NCI-H187 (cell line): ENCODE results near the gene LRP1.
"Not testable (repeated sequence)": the region's sequence is repeated elsewhere in the genome, so short reads cannot be mapped to it uniquely, and the experiment has no call there.

Experiments
- DNase-seq, 2 experiments: peaks; one replicate each; lab custom pipeline; 2025; lab: John Stamatoyannopoulos, UW

The LRP1 gene

GRCh38 chr12:57112492-57113294, 15.6 kb upstream of the LRP1 start:
- no peak for DNase-seq

GRCh38 chr12:57116580-57117281, 11.6 kb upstream of the LRP1 start:
- DNase-seq, result no peak

GRCh38 chr12:57118711-57119271, 9.5 kb upstream of the LRP1 start:
- no peak for DNase-seq

GRCh38 chr12:57119294-57120085, 8.8 kb upstream of the LRP1 start:
- no peak for DNase-seq

- not testable (repeated sequence) for DNase-seq
Observed at GRCh38 chr12:57120718-57121117, 7.6 kb upstream of the LRP1 start.

- DNase-seq, result no peak
Observed at GRCh38 chr12:57123813-57124212, 4.5 kb upstream of the LRP1 start.

- peak; percentile 39 to 56 for DNase-seq
Observed at GRCh38 chr12:57124261-57124877, 3.9 kb upstream of the LRP1 start.

GRCh38 chr12:57126061-57126460, 2.2 kb upstream of the LRP1 start:
- DNase-seq, result no peak

- DNase-seq, result no peak
Observed at GRCh38 chr12:57126561-57126960, 1.7 kb upstream of the LRP1 start.

- peak in 1 of 2 experiments; percentile 12 for DNase-seq
Observed at GRCh38 chr12:57127101-57127725, 1.1 kb upstream of the LRP1 start.

- no peak for DNase-seq
Observed at GRCh38 chr12:57128519-57129247, 400 bp downstream of the LRP1 start.

GRCh38 chr12:57129321-57129842, 1.1 kb downstream of the LRP1 start:
- DNase-seq, result no peak

GRCh38 chr12:57129889-57130288, 1.6 kb downstream of the LRP1 start:
- no peak for DNase-seq

- no peak for DNase-seq
Observed at GRCh38 chr12:57130941-57131340, 2.7 kb downstream of the LRP1 start.

- DNase-seq, result no peak
Observed at GRCh38 chr12:57131896-57132744, 3.8 kb downstream of the LRP1 start.

- DNase-seq, result no peak
Observed at GRCh38 chr12:57133013-57133569, 4.8 kb downstream of the LRP1 start.

- DNase-seq, result no peak
Observed at GRCh38 chr12:57133916-57134315, 5.6 kb downstream of the LRP1 start.

- DNase-seq, result no peak
Observed at GRCh38 chr12:57134949-57135348, 6.7 kb downstream of the LRP1 start.
